Gastrocnemius medialis (tissue), 4 donors: ENCODE data around the gene ADGRD2.

Experiments used
- POLR2A ChIP-seq, 2 donors: fragments of 450-650 bp; IDR thresholded peaks; one replicate each; pipeline ENCODE4 v1.6.1; 2017; ENCODE audit warnings: antibody characterized with exemption in 2 of 2, mild to moderate bottlenecking in 2 of 2, moderate library complexity in 2 of 2
- TF ChIP-seq, protein P1 (sequence below), 5 experiments: fragments of 450-650 bp in 3 of 5; fragments of 200-600 bp in 2 of 5; sonication (generic) in 2 of 5; IDR thresholded peaks in 4 of 5; conservative IDR thresholded peaks in 1 of 5; 1 replicate in 4 of 5; 2 replicates in 1 of 5; pipeline ENCODE4 v1.5.1; 2016 to 2019; ENCODE audit warnings: antibody characterized with exemption in 5 of 5, mild to moderate bottlenecking in 3 of 5, moderate library complexity in 3 of 5

DNA sequence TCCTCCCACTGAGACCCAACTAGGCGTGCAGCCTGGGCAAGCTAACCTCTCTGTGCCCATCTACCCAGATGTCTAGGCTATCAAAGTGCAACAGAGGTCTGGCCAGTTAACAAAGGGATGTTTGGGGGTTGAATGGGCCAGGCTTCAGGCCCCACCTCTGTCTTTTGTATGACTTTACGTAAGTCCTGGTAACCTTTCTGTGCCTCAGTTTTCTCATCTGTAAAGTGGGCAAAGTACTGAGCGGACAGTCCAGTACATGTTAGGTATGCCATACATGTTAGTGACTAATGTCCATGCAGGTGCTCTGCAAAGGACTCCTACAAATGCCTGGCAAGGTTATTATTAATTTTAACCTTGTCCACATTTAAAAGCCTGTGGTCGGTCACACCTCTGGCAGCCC lies 43.0 kb downstream of the ADGRD2 start:
- TF ChIP-seq, protein P1, sequence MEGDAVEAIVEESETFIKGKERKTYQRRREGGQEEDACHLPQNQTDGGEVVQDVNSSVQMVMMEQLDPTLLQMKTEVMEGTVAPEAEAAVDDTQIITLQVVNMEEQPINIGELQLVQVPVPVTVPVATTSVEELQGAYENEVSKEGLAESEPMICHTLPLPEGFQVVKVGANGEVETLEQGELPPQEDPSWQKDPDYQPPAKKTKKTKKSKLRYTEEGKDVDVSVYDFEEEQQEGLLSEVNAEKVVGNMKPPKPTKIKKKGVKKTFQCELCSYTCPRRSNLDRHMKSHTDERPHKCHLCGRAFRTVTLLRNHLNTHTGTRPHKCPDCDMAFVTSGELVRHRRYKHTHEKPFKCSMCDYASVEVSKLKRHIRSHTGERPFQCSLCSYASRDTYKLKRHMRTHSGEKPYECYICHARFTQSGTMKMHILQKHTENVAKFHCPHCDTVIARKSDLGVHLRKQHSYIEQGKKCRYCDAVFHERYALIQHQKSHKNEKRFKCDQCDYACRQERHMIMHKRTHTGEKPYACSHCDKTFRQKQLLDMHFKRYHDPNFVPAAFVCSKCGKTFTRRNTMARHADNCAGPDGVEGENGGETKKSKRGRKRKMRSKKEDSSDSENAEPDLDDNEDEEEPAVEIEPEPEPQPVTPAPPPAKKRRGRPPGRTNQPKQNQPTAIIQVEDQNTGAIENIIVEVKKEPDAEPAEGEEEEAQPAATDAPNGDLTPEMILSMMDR (IDR thresholded peaks at IDR 0.05 in 4 of 5, conservative IDR thresholded peaks at IDR 0.05 in 1 of 5), result no peak
- no peak for TF ChIP-seq POLR2A (IDR thresholded peaks at IDR 0.05)
